ENCODE measurements around the gene RBM39.

The RBM39 gene

GRCh38 chr20:35771367-35771688 lies 29.3 kb upstream of the RBM39 start:
- DNase-seq: no peak
- peaks cover 29% of the 10 kb centered on the region for H3K4me1 ChIP-seq (ENCODE audit: low read length)
- H3K4me3 ChIP-seq (ENCODE audit: low read length): no peak overlapping the region
- H3K9ac ChIP-seq (ENCODE audit: low read length): no peak overlapping the region
- peak overlapping the region; percentile 16 for H2AFZ ChIP-seq (ENCODE audit: low read length)
- H3K4me2 ChIP-seq (ENCODE audit: low read depth, low read length): peak overlapping the region; percentile 64
- H3K9me2 ChIP-seq (replicated peaks; ENCODE audit: insufficient read depth, low read length): no peaks in the 10 kb centered on the region
- H3K36me3 ChIP-seq (replicated peaks; ENCODE audit: insufficient read depth, low read length): no peaks in the 10 kb centered on the region
- TF ChIP-seq CTCF (IDR thresholded peaks at IDR 0.05; ENCODE audit: low read length) (no peak), EZH2 (optimal IDR thresholded peaks at IDR 0.05; ENCODE audit: low read depth, low read length) (no peak), EZH2phosphoT487 (IDR thresholded peaks at IDR 0.05; ENCODE audit: low read length) (no peak)
- no peaks in the 10 kb centered on the region for H3K9me3 ChIP-seq (replicated peaks; ENCODE audit: insufficient read depth, low read length)
- no peaks in the 10 kb centered on the region for H4K20me1 ChIP-seq (ENCODE audit: insufficient read depth, low read length)
- no peaks in the 10 kb centered on the region for H3K27me3 ChIP-seq (replicated peaks; ENCODE audit: insufficient read depth, low read length)
- peaks cover 34% of the 10 kb centered on the region for H3F3A ChIP-seq (ENCODE audit: insufficient read depth, low read length)
- H3K79me2 ChIP-seq (ENCODE audit: low read length): peaks cover 41% of the 10 kb centered on the region
- peak overlapping the region; percentile 21; the same call in 1 of the 2 replicates for H3K27ac ChIP-seq (ENCODE audit: low read length)

GRCh38 chr20:35768731-35769664 lies 26.9 kb upstream of the RBM39 start:
- H3K4me2 ChIP-seq (ENCODE audit: low read depth, low read length): peak overlapping the region; percentile 82
- no peaks in the 10 kb centered on the region for H3K9me3 ChIP-seq (replicated peaks; ENCODE audit: insufficient read depth, low read length)
- H3K4me3 ChIP-seq (ENCODE audit: low read length): 0 out of 2 replicates have a peak overlapping the region, but pooled peaks have one; percentile 0

GRCh38 chr20:35767683-35768481 lies 25.8 kb upstream of the RBM39 start:
- no peaks in the 10 kb centered on the region for H3K27me3 ChIP-seq (replicated peaks; ENCODE audit: insufficient read depth, low read length)
- H3K79me2 ChIP-seq (ENCODE audit: low read length): peaks cover 7% of the 10 kb centered on the region
- peak overlapping the region; percentile 87 for H3K27ac ChIP-seq (ENCODE audit: low read length)
- peaks cover 29% of the 10 kb centered on the region for H3F3A ChIP-seq (ENCODE audit: insufficient read depth, low read length)
- H3K9ac ChIP-seq (ENCODE audit: low read length): peak overlapping the region; percentile 52
- H3K36me3 ChIP-seq (replicated peaks; ENCODE audit: insufficient read depth, low read length): no peaks in the 10 kb centered on the region
- peak overlapping the region; percentile 81 for H2AFZ ChIP-seq (ENCODE audit: low read length)
- peak overlapping the region; percentile 82 for H3K4me2 ChIP-seq (ENCODE audit: low read depth, low read length)
- H3K9me3 ChIP-seq (replicated peaks; ENCODE audit: insufficient read depth, low read length): no peaks in the 10 kb centered on the region
- no peaks in the 10 kb centered on the region for H4K20me1 ChIP-seq (ENCODE audit: insufficient read depth, low read length)
- H3K4me3 ChIP-seq (ENCODE audit: low read length): peak overlapping the region; percentile 34; the same call in 1 of the 2 replicates
- TF ChIP-seq CTCF (IDR thresholded peaks at IDR 0.05; ENCODE audit: low read length) (no peak), EZH2 (optimal IDR thresholded peaks at IDR 0.05; ENCODE audit: low read depth, low read length) (no peak), EZH2phosphoT487 (IDR thresholded peaks at IDR 0.05; ENCODE audit: low read length) (no peak)
- H3K4me1 ChIP-seq (ENCODE audit: low read length): peaks cover 29% of the 10 kb centered on the region
- peak; percentile 92 for DNase-seq
- no peaks in the 10 kb centered on the region for H3K9me2 ChIP-seq (replicated peaks; ENCODE audit: insufficient read depth, low read length)

More at GRCh38 chr20:35768731-35769664, 26.9 kb upstream of the RBM39 start:
- TF ChIP-seq CTCF (IDR thresholded peaks at IDR 0.05; ENCODE audit: low read length) (no peak), EZH2 (optimal IDR thresholded peaks at IDR 0.05; ENCODE audit: low read depth, low read length) (no peak), EZH2phosphoT487 (IDR thresholded peaks at IDR 0.05; ENCODE audit: low read length) (no peak)
- Histone ChIP-seq H3K27ac (ENCODE audit: low read length) (peak overlapping the region; percentile 87), H4K20me1 (ENCODE audit: insufficient read depth, low read length) (no peaks in the 10 kb centered on the region), H3K9ac (ENCODE audit: low read length) (peak overlapping the region; percentile 52; the same call in 1 of the 2 replicates), H3K36me3 (replicated peaks; ENCODE audit: insufficient read depth, low read length) (no peaks in the 10 kb centered on the region), H3K27me3 (replicated peaks; ENCODE audit: insufficient read depth, low read length) (no peaks in the 10 kb centered on the region), H3K4me1 (ENCODE audit: low read length) (peaks cover 29% of the 10 kb centered on the region), H2AFZ (ENCODE audit: low read length) (peak overlapping the region; percentile 43; the same call in 1 of the 2 replicates), H3K79me2 (ENCODE audit: low read length) (peaks cover 19% of the 10 kb centered on the region), H3K9me2 (replicated peaks; ENCODE audit: insufficient read depth, low read length) (no peaks in the 10 kb centered on the region), H3F3A (ENCODE audit: insufficient read depth, low read length) (peaks cover 34% of the 10 kb centered on the region)
- no peak for DNase-seq
